Vagina (tissue), 2 donors: ENCODE data around the gene TM9SF3.

Source experiments
- POLR2AphosphoS5 ChIP-seq, 2 donors: sonication (generic); formaldehyde crosslinking; IDR thresholded peaks; one replicate each; pipeline ENCODE4 v1.9.0; 2017; ENCODE audit warnings: antibody characterized with exemption in 2 of 2, mild to moderate bottlenecking in 2 of 2, low read depth in 1 of 2; ENCODE audit not compliant: insufficient read depth in 1 of 2
- TF ChIP-seq, protein P1 (sequence below), 3 experiments: fragments of 450-650 bp in 2 of 3; fragments of 200-600 bp in 1 of 3; sonication (generic) in 1 of 3; IDR thresholded peaks; one replicate each; pipeline ENCODE4 v1.5.1; 2017 to 2019; ENCODE audit warnings: antibody characterized with exemption in 3 of 3, mild to moderate bottlenecking in 2 of 3, moderate library complexity in 2 of 3

DNA sequence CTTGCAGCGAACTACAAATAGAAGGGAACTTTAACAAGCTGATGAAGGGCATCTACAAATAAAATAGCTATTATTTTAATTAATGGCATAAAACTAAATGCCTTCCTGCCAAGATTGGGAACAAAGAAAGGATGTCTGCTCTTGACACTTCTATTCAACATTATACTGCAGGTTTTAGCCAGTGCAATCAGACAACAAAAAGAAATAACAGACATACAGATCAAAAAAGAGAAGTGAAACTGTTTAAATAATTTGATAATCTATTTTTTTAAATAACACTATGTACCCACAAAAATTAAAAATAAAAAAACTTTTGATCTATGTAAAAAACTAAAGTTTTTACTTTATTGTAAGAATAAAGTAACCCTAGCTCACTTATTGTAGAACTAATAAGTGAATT lies 50.7 kb downstream of the TM9SF3 start:
- TF ChIP-seq, protein P1, sequence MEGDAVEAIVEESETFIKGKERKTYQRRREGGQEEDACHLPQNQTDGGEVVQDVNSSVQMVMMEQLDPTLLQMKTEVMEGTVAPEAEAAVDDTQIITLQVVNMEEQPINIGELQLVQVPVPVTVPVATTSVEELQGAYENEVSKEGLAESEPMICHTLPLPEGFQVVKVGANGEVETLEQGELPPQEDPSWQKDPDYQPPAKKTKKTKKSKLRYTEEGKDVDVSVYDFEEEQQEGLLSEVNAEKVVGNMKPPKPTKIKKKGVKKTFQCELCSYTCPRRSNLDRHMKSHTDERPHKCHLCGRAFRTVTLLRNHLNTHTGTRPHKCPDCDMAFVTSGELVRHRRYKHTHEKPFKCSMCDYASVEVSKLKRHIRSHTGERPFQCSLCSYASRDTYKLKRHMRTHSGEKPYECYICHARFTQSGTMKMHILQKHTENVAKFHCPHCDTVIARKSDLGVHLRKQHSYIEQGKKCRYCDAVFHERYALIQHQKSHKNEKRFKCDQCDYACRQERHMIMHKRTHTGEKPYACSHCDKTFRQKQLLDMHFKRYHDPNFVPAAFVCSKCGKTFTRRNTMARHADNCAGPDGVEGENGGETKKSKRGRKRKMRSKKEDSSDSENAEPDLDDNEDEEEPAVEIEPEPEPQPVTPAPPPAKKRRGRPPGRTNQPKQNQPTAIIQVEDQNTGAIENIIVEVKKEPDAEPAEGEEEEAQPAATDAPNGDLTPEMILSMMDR (IDR thresholded peaks at IDR 0.05) = no peak
- TF ChIP-seq POLR2AphosphoS5 (IDR thresholded peaks at IDR 0.05; ENCODE audit: insufficient read depth in 1 of 2, low read depth in 1 of 2) = no peak
